AG04450 (cell line): ENCODE results near the gene RCCD1. TPM values are rescaled to one million over a fixed set of nuclear protein-coding genes. Genes with fewer than 3 reads are reported as not detected.

Source experiments
- CTCF ChIA-PET: fragments of 300-600, 350-600 bp; formaldehyde crosslinking; extraction: SDS; loops from one replicate; lab custom pipeline; 2022; ENCODE audit warnings: antibody characterized with exemption, inconsistent platforms; lab: Charles Lee
- POLR2A ChIA-PET: fragments of 350-600 bp; formaldehyde crosslinking; extraction: SDS; loops from one replicate; lab custom pipeline; 2021; ENCODE audit warnings: antibody characterized with exemption, inconsistent platforms; lab: Yijun Ruan, JAX
- DNase-seq: peaks from one replicate; pipeline ENCODE4 v3.0.0-alpha.2; 2011; ENCODE audit warnings: low read depth, low spot score
- H3K27ac ChIP-seq: one replicate; pipeline ENCODE4 v1.5.1; 2012; ENCODE audit warnings: low read depth, low read length, control low read depth
- H3K27me3 ChIP-seq: one replicate; pipeline ENCODE4 v1.6.0; 2012; ENCODE audit warnings: low read length; ENCODE audit not compliant: control insufficient read depth, insufficient read depth
- H3K4me3 ChIP-seq: 2 replicates; pipeline ENCODE4 v1.5.1; 2011; ENCODE audit warnings: mild to moderate bottlenecking, low read depth, low read length, control low read depth
- H3K9me3 ChIP-seq: 2 replicates; pipeline ENCODE4 v1.5.1; 2012; ENCODE audit warnings: low read length; ENCODE audit not compliant: control insufficient read depth, insufficient read depth
- CTCF ChIP-seq: IDR thresholded peaks from 2 replicates; pipeline ENCODE4 v1.5.1; 2011; ENCODE audit warnings: low read depth, low read length, control low read depth, inconsistent platforms
- polyA plus RNA-seq: library from polyadenylated mRNA; depleted of rRNA; stranded (reverse); fragments of >200 nt; gene quantifications from 2 replicates; pipeline ENCODE4 v1.2.3, GENCODE V29; 2011

Gene RCCD1
- polyA plus RNA-seq, 1 experiment = 6.1 TPM

- Histone ChIP-seq H3K4me3 (peak overlapping the region; percentile 66), H3K27ac (peak overlapping the region; percentile 33), H3K27me3 (no peaks in the 10 kb centered on the region), H3K9me3 (no peaks in the 10 kb centered on the region)
- CTCF ChIA-PET = interaction anchor here (0.6 to 7.4 kb wide), 3 partner anchors 26 to 32 kb away, joined by 3 to 98 read pairs (median 18); partner anchors contain the start of gene MAN2A2
- DNase-seq = no peak
- no peak for TF ChIP-seq CTCF
- POLR2A ChIA-PET = no interaction called here
Observed at GRCh38 chr15:90929246-90930019, 25.3 kb upstream of the RCCD1 start.

- Histone ChIP-seq H3K9me3 (no peaks in the 10 kb centered on the region; the same call in 1 of the 2 replicates), H3K27me3 (no peaks in the 10 kb centered on the region), H3K27ac (no peak overlapping the region), H3K4me3 (peak overlapping the region; percentile 66)
- ChIA-PET POLR2A (interaction anchor here (0.6 to 1.0 kb wide), 2 partner anchors 9 to 119 kb away, joined by 3 read pairs; no protein-coding TSS in a partner anchor), CTCF (interaction anchor here (0.7 to 7.4 kb wide), 11 partner anchors 9 to 606 kb away, joined by 3 to 98 read pairs (median 4); partner anchors contain the start of genes BLM and MAN2A2)
- no peak for TF ChIP-seq CTCF
- no peak for DNase-seq
Observed at GRCh38 chr15:90930861-90931574, 23.7 kb upstream of the RCCD1 start.

- Histone ChIP-seq H3K9me3 (no peaks in the 10 kb centered on the region; the same call in 1 of the 2 replicates), H3K4me3 (peak overlapping the region; percentile 91), H3K27ac (no peak overlapping the region), H3K27me3 (no peaks in the 10 kb centered on the region)
- TF ChIP-seq CTCF = no peak
- DNase-seq = no peak
- POLR2A ChIA-PET = interaction anchor here (0.6 to 1.0 kb wide), 2 partner anchors 10 to 118 kb away, joined by 3 read pairs; no protein-coding TSS in a partner anchor
- CTCF ChIA-PET = interaction anchor here (0.6 to 7.4 kb wide), 16 partner anchors 9 to 606 kb away, joined by 3 to 98 read pairs (median 6); partner anchors contain the start of genes BLM, FES and MAN2A2
Observed at GRCh38 chr15:90931575-90931827, 23.2 kb upstream of the RCCD1 start.

GRCh38 chr15:90931828-90932659 is 22.6 kb upstream of the RCCD1 start, which contains the start of gene HDDC3:
HDDC3 (minus strand) TSS chr15:90932549; CDS start chr15:90932540, 9 bp downstream.
- Histone ChIP-seq H3K27ac (peak within 1 kb of the TSS; percentile 11), H3K9me3 (no peaks in the 10 kb centered on the region; the same call in 1 of the 2 replicates), H3K27me3 (no peaks in the 10 kb centered on the region), H3K4me3 (peak within 1 kb of the TSS; percentile 91)
- ChIA-PET POLR2A (interaction anchor here (0.9 kb wide), 1 partner anchor 9 kb away, joined by 3 read pairs; no protein-coding TSS in a partner anchor), CTCF (interaction anchor here (0.5 to 7.4 kb wide), 35 partner anchors 10 to 1900 kb away, joined by 3 to 98 read pairs (median 5); partner anchors contain the start of genes BLM, FES, MAN2A2 and RCCD1)
- peak; percentile 90 for TF ChIP-seq CTCF
- peak; percentile 58 for DNase-seq
